ENCODE measurements around the gene TMEM184C.

The TMEM184C gene

DNA sequence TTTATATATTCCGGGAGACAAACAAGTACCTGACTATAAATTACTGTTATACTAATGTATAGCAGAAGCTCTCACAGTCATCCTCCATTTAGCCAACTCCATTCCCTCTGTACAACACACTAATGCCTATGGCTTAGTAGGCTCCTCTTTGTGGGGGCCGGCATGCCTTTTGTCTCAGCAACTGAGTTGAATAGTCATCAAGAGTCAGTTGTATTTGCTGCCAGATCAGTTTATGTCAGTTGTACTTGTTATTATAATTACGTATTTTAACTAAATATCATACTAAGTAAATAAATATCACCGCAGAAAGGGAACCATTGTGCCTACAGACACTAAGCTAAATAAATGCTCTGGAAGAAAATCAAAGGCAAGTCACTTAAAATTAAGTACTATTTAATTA lies 56.9 kb downstream of the TMEM184C start:
- DNase-seq = no peak

- DNase-seq = no peak
Measured at GRCh38 chr4:147674496-147674895, 57.3 kb downstream of the TMEM184C start.

GRCh38 chr4:147678106-147678505 lies 60.9 kb downstream of the TMEM184C start:
- DNase-seq = no peak

DNA sequence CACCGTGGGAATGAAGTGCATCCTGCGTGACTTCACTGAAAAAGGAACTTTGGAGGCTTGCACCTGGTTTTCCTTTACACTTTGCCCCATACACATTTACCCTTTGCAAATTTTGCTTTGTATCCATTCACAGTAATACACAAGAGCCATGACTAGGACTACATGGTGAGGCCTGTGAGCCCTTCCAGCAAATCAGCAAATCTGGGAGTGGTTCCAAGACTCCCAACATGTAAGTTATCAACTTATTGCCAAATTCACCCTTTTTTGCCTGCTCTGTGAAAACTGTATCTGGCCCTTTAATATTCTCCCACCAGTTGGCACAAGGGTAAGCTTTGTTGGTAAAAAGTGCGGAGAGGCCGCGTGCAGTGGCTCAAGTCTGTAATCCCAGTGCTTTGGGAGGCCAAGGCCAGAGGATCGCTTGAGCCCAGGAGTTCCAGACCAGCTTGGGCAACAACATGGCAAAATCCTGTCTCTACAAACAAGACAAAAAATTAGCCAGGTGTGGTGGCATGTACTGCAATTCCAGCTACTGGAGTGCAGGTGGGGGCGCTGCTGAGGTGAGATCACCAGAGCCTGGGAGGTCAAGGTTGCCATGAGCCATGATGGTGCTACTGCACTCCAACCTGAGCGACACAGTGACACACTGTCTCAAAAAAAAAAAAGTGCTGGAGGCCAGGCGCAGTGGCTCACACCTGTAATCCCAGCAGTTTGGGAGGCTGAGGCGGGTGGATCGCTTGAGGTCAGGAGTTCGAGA lies 61.8 kb downstream of the TMEM184C start:
- DNase-seq = peak; percentile 16

GRCh38 chr4:147682755-147683154 lies 65.6 kb downstream of the TMEM184C start:
- DNase-seq = peak; percentile 30

GRCh38 chr4:147683188-147683591 lies 66.0 kb downstream of the TMEM184C start:
- DNase-seq = peak; percentile 44

- DNase-seq = peak; percentile 85
Measured at GRCh38 chr4:147683717-147684700, 66.8 kb downstream of the TMEM184C start, which contains the start of gene PRMT9. PRMT9 (minus strand) TSS chr4:147684163; CDS start chr4:147683987, 176 bp downstream.

- no peak for DNase-seq
Measured at GRCh38 chr4:147689067-147689466, 71.9 kb downstream of the TMEM184C start.

DNA sequence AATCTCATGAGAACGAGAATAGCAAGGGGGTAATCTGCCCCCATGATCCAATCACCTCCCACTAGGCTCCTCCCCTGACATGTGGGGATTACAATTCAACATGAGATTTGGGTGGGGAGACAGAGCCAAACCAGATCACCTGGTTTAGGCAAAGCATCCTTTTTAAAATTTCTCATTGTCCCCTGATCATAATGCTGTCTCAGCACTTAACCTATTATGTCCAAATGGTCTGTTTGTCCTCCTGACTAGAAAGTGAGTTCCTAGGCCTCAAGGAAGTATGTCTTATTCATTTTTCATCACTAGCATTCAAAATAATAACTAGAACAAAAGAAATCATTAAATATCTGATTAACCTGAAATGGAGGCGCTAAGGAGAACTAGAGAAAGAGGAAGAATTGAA lies 74.6 kb downstream of the TMEM184C start:
- peak; percentile 44 for DNase-seq

GRCh38 chr4:147693218-147693617 lies 76.0 kb downstream of the TMEM184C start:
- no peak for DNase-seq

GRCh38 chr4:147696866-147697265 lies 79.7 kb downstream of the TMEM184C start:
- no peak for DNase-seq

DNA sequence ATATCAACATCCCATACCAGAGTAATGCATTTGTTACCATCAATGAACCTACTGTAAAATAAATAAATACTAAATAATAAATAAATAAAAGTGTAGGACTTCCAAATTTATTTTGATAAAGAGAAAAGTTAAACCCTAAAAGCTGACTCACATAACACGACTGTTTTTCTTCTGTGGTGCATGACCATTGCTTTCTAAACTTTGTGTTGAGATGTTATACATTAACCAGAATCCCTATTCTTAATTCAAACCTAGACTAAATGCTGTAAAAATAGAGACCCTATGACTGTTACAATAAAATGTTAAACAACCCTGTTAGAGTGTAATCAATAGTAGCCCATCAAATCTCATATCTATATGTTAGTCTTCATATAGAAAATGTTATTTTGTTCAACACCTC lies 87.6 kb downstream of the TMEM184C start:
- DNase-seq = no peak

- DNase-seq = peak; percentile 64
Measured at GRCh38 chr4:147707892-147708672, 90.9 kb downstream of the TMEM184C start.

DNA sequence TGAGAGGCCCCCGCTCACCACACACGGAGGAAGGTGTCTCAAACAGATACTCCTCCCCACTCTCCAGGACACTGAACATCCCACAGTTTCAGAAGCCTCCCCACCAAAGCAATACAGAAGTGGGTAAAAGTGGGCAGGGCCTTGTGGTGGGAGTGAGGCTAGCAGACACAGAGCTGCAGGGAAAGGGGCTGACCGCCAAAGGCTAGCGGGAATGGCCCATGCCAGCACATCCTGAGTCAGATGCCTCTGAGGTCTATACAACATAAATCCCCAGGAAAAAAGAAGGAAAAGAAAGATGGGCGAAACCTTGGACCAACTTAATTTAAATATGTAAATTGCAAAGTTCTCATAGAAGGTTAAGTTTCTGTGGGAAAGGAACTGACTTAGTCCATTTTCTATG lies 92.8 kb downstream of the TMEM184C start:
- no peak for DNase-seq

DNA sequence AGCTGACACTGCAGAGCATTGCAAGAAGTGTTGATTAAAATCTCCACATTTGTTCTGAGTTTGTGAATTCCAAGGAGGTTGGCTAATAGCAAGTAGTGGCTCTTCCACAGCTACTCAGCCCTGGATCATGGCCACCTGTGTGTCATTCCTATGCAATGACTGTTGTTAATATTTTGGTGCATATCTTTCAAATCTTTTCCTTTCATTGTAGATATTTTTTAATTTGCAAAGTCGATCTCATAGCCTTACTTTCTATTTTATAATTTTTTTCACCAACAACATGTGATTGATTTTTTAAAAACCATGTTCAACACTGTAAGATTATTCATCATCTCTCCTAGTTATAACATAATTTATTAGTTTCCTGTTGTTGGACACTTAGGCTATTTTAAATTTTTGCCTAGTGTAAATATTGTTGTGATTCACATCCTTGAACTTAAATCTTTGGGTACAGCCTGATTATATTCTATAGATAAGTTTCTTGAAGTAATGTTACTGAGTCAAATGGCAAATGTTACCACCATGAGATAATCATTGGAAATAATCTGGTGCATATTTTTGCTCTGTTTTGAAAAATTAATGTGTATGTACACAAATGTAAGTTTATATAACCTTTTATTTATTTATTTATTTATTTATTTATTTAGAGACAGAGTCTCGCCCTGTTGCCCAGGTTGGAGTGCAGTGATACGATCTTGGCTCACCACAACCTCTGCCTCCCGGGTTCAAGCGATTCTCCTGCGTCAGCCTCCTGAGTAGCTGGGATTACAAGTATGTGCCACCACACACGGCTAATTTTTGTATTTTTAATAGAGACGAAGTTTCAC lies 97.6 kb downstream of the TMEM184C start:
- DNase-seq = no peak

- DNase-seq = no peak
Measured at GRCh38 chr4:147717878-147718277, 100.7 kb downstream of the TMEM184C start.
